Smooth muscle cell of the coronary artery (primary cell): ENCODE measurements around the gene LLGL2. TPM values are rescaled to one million over a fixed set of nuclear protein-coding genes. Genes with fewer than 3 reads are reported as not detected.

Experiments used
- total RNA-seq: library from RNA; depleted of rRNA; stranded (reverse); fragments of >200 nt; gene quantifications from 2 replicates; pipeline ENCODE4 v1.2.3, GENCODE V29; 2014; ENCODE audit warnings: low replicate concordance

Gene LLGL2
- total RNA-seq = 0.59 and 0.75 TPM in 2 replicates

DNA sequence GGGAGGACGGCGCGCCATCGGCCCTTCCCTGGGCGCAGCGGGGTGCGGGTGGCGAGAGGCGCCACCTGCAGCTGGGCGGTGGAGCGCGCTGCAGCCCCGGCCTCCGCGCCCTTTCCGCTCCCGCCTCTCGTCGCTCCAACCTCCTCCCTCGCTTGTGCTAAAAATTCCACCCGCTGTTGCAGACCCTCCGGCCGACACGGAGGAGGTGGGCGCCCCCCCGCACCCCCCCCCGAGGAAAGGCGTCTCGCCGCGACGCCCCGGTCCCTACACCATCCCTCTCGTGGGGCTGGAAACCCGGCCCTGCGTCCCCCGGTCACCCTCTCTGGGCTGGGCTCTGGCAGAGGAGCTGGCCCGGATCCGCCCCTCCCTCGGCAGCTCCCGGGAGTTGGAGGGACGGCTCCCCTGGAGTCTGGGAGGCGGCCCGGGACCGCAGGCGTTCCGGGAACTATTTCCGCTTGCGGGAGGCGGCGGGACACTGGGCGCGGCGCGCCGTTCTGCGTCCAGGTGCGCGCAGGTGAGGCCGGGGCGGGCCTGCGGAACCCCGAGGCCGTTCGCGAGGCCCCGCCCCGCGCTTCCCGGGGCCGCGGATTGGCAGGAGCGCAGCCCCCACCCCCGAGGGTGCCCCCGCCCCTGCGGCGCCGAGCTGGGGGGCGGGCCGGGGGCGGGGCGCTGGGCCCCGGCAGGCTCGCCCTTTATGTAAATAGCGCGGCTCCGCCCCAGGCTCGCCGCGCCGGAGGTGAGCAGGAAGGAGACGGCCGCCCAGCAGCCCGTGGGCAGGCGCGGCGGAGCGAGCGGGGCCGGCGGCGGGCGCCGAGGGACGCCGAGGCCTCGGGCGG, at the start of gene LLGL2:
TSS of gene LLGL2 (plus strand) at position 728 of the 836 bp plus-strand sequence. CDS start 17,730 bp downstream, outside the sequence.

DNA sequence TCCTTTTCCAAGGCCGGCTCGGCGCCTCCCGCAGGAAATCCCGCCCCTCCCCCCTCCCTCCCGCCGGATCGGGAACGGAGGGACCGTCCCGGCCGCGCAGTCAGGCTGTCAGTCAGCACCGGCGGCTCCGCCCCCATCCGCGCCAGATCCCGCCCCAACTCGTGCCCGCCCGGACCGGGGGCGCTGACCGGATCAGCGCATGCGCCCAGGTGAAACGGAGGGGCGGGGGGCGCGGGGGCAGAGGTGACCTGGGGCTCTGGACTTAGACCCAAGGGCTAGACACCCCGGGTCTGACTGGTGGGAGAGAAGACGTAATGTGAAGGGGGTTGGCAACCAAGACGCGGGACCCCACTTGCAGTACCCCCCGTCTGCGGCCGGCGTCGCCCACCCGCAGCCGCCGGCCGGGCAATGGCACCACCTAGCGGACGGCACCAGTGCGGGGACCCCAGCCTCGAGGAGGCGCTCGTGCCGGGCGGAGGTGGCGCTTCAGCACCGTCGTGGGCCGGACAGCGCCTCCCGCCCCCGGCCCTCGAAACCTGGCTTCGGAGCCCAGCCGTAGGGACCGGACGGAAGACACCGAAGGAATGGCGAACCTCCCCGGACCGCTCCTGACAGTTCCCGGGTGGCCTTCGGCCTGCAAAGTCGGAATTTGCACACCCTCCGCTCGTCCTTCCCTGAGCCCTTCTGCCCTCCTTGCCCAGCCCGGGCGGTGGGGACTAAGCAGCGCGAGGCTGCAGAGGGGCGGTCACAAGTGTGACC, 9.8 kb upstream of the LLGL2 start, which contains the start of gene CASKIN2:
TSS of gene CASKIN2 (minus strand) at position 42 of the 759 bp plus-strand sequence. CDS start 1,733 bp downstream, outside the sequence.

DNA sequence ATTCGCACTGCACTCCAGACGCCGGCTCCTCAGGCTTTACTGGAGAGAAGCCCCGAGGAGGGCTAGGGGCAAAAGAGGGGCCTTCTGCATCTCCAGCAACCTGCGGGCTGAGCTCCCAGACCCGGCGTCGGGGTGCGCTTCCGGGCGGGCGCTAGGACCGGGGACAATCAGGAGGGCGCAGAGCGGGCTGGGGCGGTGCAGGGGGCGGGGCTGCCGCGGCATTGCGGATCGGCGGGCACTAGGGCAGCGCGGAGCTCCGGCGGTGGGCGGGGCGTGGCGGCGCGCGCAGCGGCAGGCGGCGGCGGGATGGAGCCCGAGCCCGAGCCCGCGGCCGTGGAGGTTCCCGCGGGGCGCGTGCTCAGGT, 9.3 kb upstream of the LLGL2 start, which contains the start of gene TSEN54:
TSS of gene TSEN54 (plus strand) at position 274 of the 364 bp plus-strand sequence. CDS start at position 307, 33 bp downstream.

GRCh38 chr17:75587675-75588595, 62.4 kb downstream of the LLGL2 start, which contains the start of gene MYO15B:
Gene MYO15B (plus strand): TSS chr17:75587800. CDS start chr17:75588058, 258 bp downstream.

Other genes with a start within 250 kb of the LLGL2 start
- gene SLC25A19, start 236.3 kb upstream of the LLGL2 start, total RNA-seq = 4.9 and 5.4 TPM in 2 replicates
- 30.5 and 66.1 TPM in 2 replicates for gene GRB2, start 120.0 kb upstream of the LLGL2 start, total RNA-seq
- 16.3 and 22.5 TPM in 2 replicates for gene TMEM94, start 69.1 kb upstream of the LLGL2 start, total RNA-seq
- gene CASKIN2, start 10.2 kb upstream of the LLGL2 start, total RNA-seq = 4.4 and 5.9 TPM in 2 replicates
- gene TSEN54, start 9.2 kb upstream of the LLGL2 start, total RNA-seq = 8.3 and 10.0 TPM in 2 replicates
- gene MYO15B, start 62.1 kb downstream of the LLGL2 start, total RNA-seq = 1.6 and 4.0 TPM in 2 replicates
- not detected in 2 replicates for gene SMIM5, start 107.7 kb downstream of the LLGL2 start, total RNA-seq
- gene RECQL5, start 141.5 kb downstream of the LLGL2 start, total RNA-seq = 10.9 and 18.5 TPM in 2 replicates
- 50.4 and 52.5 TPM in 2 replicates for gene SAP30BP, start 141.6 kb downstream of the LLGL2 start, total RNA-seq
- 0.23 TPM in 2 replicates for gene ITGB4, start 195.8 kb downstream of the LLGL2 start, total RNA-seq
- gene GALK1, start 239.5 kb downstream of the LLGL2 start, total RNA-seq = 47.5 and 59.7 TPM in 2 replicates